Fibroblast of the aortic adventitia (primary cell): Measurements from ENCODE around the gene COL9A2. TPM values are rescaled to one million over a fixed set of nuclear protein-coding genes. Genes with fewer than 3 reads are reported as not detected.

Experiments used
- DNase-seq: peaks from one replicate; pipeline ENCODE4 v3.0.0-alpha.2; 2010; ENCODE audit warnings: low read depth
- H3K4me3 ChIP-seq: 2 replicates; pipeline ENCODE4 v1.5.1; 2011; ENCODE audit warnings: low read depth, mild to moderate bottlenecking, control low read depth, low read length, moderate library complexity
- CTCF ChIP-seq: IDR thresholded peaks from 2 replicates; pipeline ENCODE4 v1.5.1; 2011; ENCODE audit warnings: mild to moderate bottlenecking, low read length, control low read depth, inconsistent platforms; ENCODE audit not compliant: insufficient read depth
- total RNA-seq: library from RNA; depleted of rRNA; stranded (reverse); fragments of >200 nt; gene quantifications from 2 replicates; pipeline ENCODE4 v1.2.3, GENCODE V29; 2012; ENCODE audit warnings: low replicate concordance

COL9A2 gene
- total RNA-seq, 1 donor, result 1.8 TPM

GRCh38 chr1:40300651-40301050 lies 16.4 kb downstream of the COL9A2 start:
- no peak for TF ChIP-seq CTCF
- no peak overlapping the region for H3K4me3 ChIP-seq
- DNase-seq, result no peak

- TF ChIP-seq CTCF, result no peak
- no peak overlapping the region for H3K4me3 ChIP-seq
- no peak for DNase-seq
Measured at GRCh38 chr1:40300249-40300567, 16.9 kb downstream of the COL9A2 start.

- TF ChIP-seq CTCF, result no peak
- H3K4me3 ChIP-seq, result no peak overlapping the region
- DNase-seq, result peak; percentile 23
Measured at GRCh38 chr1:40299366-40300248, 17.5 kb downstream of the COL9A2 start.

GRCh38 chr1:40291293-40291692 lies 25.8 kb downstream of the COL9A2 start:
- no peak for TF ChIP-seq CTCF
- no peak for DNase-seq
- H3K4me3 ChIP-seq, result no peak overlapping the region

- H3K4me3 ChIP-seq, result no peak overlapping the region
- no peak for TF ChIP-seq CTCF
- no peak for DNase-seq
Measured at GRCh38 chr1:40281853-40282252, 35.2 kb downstream of the COL9A2 start.

- H3K4me3 ChIP-seq, result no peak overlapping the region
- TF ChIP-seq CTCF, result no peak
- DNase-seq, result no peak
Measured at GRCh38 chr1:40276122-40276521, 41.0 kb downstream of the COL9A2 start.

GRCh38 chr1:40274331-40274730 lies 42.8 kb downstream of the COL9A2 start:
- H3K4me3 ChIP-seq, result no peak overlapping the region
- no peak for TF ChIP-seq CTCF
- DNase-seq, result no peak
